GM21423 (cell line): ENCODE results near the gene CMTM8.
A peak's percentile ranks its signal among the peaks of the same experiment; 100 is the strongest.
"Not testable (repeated sequence)": the region's sequence is repeated elsewhere in the genome, so short reads cannot be mapped to it uniquely, and the experiment has no call there.

ENCODE experiments used
- ATAC-seq: cut with Tn5 transposase; IDR thresholded peaks from one replicate; pipeline ENCODE4 v1.9.1; 2021; ENCODE audit warnings: mild to moderate bottlenecking, moderate library complexity; ENCODE audit not compliant: unreplicated experiment

CMTM8 gene

GRCh38 chr3:32238453-32239306, at the start of gene CMTM8:
TSS of gene CMTM8 (plus strand) at chr3:32238680. CDS start at chr3:32238973, 293 bp downstream.
- peak; percentile 61 for ATAC-seq

- ATAC-seq, result no peak
Observed at GRCh38 chr3:32189693-32190092, 48.8 kb upstream of the CMTM8 start.

GRCh38 chr3:32190556-32190955, 47.9 kb upstream of the CMTM8 start:
- ATAC-seq, result not testable (repeated sequence)

- no peak for ATAC-seq
Observed at GRCh38 chr3:32193101-32193500, 45.4 kb upstream of the CMTM8 start.

GRCh38 chr3:32194653-32195052, 43.8 kb upstream of the CMTM8 start:
- no peak for ATAC-seq

- ATAC-seq, result no peak
Observed at GRCh38 chr3:32195995-32196540, 42.4 kb upstream of the CMTM8 start.

GRCh38 chr3:32197991-32198390, 40.5 kb upstream of the CMTM8 start:
- ATAC-seq, result no peak

- ATAC-seq, result no peak
Observed at GRCh38 chr3:32198714-32199113, 39.8 kb upstream of the CMTM8 start.

- no peak for ATAC-seq
Observed at GRCh38 chr3:32200490-32200889, 38.0 kb upstream of the CMTM8 start.

- no peak for ATAC-seq
Observed at GRCh38 chr3:32200992-32201758, 37.3 kb upstream of the CMTM8 start.

- no peak for ATAC-seq
Observed at GRCh38 chr3:32202496-32202895, 36.0 kb upstream of the CMTM8 start.

- ATAC-seq, result no peak
Observed at GRCh38 chr3:32203854-32204253, 34.6 kb upstream of the CMTM8 start.

GRCh38 chr3:32208447-32208846, 30.0 kb upstream of the CMTM8 start:
- ATAC-seq, result no peak

- no peak for ATAC-seq
Observed at GRCh38 chr3:32215185-32215584, 23.3 kb upstream of the CMTM8 start.

- no peak for ATAC-seq
Observed at GRCh38 chr3:32216172-32216783, 22.2 kb upstream of the CMTM8 start.

GRCh38 chr3:32217339-32217738, 21.1 kb upstream of the CMTM8 start:
- ATAC-seq, result no peak

GRCh38 chr3:32219537-32219936, 18.9 kb upstream of the CMTM8 start:
- no peak for ATAC-seq

GRCh38 chr3:32220006-32220405, 18.5 kb upstream of the CMTM8 start:
- ATAC-seq, result no peak

GRCh38 chr3:32222950-32223349, 15.5 kb upstream of the CMTM8 start:
- no peak for ATAC-seq

- no peak for ATAC-seq
Observed at GRCh38 chr3:32224016-32224516, 14.4 kb upstream of the CMTM8 start.

- ATAC-seq, result no peak
Observed at GRCh38 chr3:32226875-32227500, 11.5 kb upstream of the CMTM8 start.
